NCI-H69 (cell line): ENCODE measurements around the gene TMEM150C.
"Not testable (repeated sequence)": the region's sequence is repeated elsewhere in the genome, so short reads cannot be mapped to it uniquely, and the experiment has no call there.

Source experiments
- DNase-seq: peaks from one replicate; lab custom pipeline; 2025; lab: John Stamatoyannopoulos, UW

The TMEM150C gene

DNA sequence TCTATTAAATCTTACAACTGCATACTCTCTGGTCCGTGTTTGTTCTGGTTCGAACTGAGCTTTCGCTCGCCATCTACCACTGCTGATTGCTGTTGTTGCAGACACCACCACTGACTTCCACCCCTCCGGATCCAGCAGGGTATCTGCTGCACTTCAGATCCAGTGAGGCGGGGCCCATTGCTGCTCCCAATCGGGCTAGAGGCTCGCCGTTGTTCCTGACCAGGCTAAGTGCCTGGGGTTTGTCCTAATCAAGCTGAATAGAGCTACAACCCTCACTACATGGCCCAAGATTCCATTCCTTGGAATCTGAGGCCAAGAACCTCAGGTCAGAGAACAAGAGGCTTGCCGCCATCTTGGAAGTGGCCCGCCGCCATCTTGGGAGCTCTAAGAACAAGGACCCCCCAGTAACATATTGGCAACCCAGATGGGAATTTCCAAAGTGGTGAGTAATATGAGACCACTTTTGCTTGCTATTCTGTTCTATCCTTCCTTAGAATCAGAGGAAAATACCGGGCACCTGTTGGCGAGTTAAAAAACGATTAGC is 88.1 kb downstream of the TMEM150C start:
- no peak for DNase-seq

DNA sequence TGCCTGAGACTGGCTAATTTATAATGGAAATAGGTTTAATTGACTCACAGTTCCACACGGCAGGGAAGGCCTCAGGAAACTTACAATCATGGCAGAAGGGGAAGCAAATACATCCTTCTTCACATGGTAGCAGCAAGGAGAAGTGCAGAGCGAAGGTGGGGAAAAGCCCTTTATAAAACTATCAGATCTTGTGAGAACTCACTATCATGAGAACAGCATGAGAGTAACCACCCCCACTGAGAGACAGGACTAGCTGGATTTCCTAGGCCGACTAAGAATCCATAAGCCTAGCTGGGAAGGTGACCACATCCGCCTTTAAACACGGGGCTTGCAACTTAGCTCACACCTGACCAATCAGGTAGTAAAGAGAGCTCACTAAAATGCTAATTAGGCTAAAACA is 88.7 kb downstream of the TMEM150C start:
- DNase-seq, result not testable (repeated sequence)

DNA sequence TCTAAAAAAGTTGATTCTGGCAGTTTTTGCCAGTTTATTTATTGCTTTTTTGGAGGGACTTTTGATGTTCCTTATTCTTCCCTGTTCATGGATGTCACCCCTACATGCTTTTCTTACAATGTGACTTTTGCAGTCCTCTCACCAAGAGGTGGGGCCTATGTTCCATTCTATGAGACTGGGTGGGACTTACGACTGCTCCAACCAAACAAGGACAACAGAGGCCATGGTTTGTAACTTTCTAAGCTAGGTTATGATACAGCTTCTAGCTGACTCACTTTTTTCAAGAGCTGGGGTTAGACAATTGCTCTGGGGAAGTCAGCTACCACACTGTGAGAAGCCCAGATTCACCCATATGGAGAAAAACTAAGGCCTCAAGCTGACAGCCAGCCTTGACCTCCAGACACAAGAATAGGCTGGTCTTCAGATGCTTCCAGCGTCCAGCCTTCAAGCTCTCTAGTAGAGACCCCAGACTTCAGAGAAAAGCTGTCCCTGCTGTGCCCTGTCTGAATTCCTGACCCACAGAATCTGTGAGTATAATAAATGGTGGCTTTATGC is 91.9 kb downstream of the TMEM150C start:
- DNase-seq, result peak; percentile 20

DNA sequence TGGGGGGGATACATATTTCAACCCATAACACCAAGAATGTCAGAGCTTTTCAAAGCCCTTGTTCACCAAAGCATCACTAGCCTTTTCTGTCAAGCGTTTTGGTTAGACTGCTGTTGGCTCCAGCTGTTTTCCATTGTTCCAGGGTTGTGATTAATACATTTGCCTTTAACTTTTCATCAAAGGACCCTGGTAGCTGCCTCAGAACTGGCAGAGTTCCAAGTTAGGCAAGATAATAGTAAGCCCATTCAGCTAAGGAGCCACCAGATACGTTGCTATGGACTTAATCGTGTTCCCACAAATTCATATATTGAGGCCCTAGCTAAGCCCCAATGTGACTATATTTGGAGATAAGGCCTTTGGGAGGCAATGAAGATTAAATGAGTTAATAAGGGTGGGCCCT is 94.3 kb downstream of the TMEM150C start:
- peak; percentile 66 for DNase-seq

DNA sequence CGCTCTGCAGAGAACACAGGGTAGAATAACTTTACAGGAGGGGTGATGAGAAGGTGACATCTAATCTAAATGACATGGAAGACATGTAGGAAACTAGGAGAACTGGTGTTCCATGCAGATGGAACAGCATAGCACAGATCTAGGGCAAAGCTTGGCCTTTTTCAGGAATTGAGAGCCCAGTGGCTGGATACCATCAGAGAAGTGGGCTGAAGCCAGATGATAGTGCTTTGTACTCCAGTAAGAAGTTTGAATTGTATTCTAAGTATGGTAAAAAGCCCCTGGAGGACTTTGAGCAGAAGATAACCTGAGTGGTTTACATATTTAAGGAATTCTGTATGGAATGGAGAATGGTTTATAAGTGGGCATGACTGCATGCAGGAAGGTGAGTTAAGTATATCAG is 98.6 kb downstream of the TMEM150C start:
- DNase-seq, result no peak

DNA sequence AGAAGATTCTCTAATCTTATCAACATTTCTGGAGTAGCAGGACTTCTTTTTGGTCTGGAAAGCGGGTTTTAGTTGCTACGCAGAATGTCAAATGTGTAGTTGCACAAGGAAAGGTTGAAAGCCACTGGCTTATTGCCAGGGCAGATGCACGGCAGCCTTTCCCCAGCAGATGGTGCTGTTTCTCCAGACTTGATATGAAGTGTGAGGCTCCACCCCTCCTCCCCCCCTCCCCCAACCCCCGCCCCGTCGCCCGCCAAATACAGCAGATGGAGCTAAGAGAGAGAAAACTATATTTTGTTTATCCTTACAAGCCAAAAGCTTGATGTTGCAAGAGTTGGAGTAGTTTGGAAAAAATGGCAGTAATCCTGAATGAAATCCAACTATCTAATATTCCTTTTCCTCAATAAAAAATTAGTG is 99.4 kb downstream of the TMEM150C start:
- peak; percentile 76 for DNase-seq

DNA sequence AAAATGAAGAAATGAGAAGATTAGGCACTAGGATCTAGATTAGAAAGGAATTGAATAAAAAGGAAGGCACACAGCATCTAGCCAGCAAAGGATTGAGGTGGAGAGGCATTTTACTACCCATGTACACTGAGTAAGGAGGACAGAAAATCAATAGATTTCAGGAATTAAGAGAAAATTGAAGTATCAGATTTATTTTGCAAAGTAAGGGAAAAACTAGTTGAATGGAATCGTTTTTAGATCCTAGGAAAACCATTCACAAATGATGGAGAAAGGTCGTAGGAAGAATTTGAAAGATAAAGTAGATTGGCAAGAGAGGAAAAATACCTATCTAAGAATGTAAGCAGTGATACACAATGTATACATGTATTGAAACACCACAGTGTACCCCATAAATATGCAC is 100.1 kb downstream of the TMEM150C start:
- DNase-seq, result no peak

DNA sequence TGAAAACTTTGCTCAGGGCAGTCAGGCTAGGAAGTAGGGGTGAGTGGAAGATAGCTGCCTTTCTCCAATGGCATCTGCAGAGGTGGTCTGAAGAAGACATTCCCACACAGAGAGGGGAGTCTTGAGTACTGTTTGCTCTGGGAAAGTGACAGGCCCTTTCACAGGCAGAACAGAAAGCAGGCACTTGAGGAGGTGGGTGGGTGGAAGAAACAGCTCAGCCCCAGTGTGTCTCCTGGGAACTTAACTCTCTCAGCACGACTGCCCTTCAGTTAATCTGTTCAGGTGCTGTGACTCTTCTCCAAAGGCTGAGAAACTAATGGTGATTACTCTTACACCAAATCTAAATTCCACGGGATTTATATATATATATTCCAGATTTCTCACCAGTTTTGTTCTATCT is 103.1 kb downstream of the TMEM150C start:
- DNase-seq, result no peak

DNA sequence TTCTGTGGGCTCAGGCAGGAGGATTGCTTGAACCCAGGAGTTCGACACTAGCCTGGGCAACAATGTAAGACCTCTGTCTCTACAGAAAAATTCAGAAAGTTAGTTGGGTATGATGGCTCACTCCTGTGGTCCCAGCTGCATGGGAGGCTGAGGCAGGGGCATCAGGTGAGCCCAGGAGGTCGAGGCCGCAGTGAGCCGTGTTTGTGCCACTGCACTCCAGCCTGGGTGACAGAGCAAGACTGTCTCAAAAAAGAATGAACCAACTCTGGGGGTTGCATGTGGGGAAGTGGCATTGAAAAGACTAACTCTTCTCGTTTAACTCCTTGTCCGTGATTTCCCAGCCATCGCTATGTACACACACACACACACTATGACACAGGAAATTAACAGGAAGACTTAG is 104.5 kb downstream of the TMEM150C start:
- DNase-seq, result no peak

DNA sequence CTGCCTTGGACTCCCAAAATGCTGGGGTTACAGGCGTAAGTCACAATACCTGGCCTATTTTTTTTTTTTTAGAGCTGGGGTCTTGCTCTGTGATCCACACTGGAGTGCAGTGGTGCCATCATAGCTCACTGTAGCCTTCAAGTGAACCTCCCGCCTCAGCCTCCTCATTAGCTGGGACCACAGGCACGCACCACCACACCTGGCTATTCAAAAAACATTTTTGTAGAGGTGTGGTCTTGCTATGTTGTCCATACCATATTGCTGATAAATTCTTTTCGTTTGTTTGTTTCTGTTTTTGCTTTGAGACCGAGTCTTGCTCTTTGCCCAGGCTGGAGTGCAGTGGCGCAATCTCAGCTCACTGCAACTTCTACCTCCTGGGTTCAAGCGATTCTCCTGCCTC is 109.8 kb downstream of the TMEM150C start:
- DNase-seq, result no peak

DNA sequence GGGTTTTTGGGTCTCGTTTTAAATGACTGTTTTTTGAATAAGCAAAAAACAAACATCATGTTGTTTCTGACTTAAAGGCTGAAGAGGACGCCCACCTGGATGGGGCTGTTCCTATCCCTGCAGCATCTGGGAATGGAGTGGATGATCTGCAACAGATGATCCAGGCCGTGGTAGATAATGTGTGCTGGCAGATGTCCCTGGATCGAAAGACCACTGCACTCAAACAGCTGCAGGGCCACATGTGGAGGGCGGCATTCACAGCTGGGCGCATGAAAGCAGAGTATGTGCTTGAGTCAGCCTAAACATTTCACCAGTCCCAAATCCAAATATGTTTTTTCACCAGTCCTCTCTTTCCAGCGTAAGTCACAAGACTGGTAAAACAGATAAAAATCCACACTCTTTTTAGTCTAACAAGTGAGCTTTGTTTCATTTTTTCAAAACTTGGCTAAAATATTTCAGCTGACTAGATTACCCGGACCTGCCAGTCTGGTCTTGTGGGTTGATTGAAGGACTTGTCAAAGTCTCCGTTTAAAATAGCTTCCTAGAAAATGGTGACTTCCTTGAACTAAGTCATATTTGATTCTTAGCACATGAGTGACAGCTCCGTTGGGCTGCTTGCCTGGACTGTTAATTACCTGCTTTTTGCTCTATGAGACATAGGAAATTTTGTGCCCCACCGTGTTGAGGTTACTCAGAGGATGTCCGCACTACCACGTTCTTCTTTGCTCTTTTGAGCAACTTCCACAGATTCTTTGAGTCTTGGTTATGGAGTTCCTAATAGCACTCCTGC is 110.6 kb downstream of the TMEM150C start:
- no peak for DNase-seq

DNA sequence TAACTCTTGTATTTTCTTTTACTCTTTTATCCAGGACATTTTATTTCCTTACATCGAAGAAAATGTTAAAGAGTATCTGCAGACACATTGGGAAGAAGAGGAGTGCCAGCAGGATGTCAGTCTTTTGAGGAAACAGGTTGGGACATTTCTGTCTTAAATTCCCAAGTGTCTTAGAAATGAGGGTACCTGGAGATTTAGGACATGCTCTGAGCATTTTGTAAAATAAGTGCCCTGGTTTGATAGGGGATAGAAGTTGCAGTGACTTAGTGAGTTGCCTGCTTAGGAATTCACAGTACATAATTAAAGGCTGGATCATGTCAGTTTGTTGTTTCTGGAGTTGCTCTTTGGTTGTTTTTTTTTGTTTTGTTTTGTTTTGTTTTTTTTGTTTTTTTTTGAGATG is 113.9 kb downstream of the TMEM150C start:
- DNase-seq, result no peak

DNA sequence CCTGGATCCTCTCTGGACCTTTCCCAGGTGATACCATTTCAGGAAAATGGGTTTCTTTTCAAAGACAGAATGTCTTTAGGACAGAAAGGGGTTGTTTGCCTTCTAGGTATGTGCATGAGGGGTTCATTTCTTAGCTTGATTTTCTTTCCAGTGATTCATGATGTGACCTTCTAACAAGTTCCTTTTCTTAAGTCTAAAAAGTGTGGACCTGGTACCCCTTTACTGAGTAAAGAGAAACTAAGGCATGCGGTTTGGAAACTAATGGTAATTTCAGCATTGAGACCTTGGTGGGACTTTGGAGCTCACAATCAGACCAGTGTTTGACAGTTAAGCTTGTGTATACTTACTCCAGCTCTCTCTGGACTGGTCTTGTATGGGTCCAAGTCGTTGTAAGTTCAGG is 122.7 kb downstream of the TMEM150C start:
- DNase-seq, result no peak

DNA sequence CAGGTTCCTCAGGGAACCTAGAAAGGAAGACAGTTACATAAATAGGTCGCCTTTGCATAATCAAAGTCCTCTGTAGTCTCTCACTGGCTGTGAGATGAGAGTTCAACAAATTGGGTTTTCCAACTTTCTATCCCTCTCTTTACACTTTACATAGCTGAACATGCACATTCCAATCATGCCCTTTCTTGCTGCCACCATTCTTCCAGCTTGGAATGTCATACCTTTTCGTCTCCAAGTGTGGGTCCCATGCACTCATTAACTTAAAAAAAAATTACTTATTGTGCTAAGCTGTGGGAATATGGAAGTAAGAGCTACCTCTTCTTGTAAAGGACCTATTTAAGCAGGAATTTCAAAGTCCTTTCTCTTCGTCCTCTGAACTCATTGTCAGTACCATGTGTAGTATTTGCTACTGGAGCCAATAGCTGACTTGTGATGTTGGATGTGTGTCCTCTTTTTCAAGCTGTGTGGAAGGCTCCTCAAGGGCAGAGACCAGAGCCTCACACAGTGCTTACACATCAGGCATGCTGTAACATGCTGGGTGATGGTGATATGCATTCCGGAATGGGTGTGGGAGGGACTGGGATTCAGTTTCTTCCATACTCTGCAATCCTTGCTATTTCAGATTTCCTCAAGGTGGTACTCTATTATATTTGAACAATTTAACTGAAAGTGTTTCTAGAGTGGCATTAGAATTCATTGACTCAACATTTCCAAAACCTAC is 124.3 kb downstream of the TMEM150C start:
- peak; percentile 14 for DNase-seq

DNA sequence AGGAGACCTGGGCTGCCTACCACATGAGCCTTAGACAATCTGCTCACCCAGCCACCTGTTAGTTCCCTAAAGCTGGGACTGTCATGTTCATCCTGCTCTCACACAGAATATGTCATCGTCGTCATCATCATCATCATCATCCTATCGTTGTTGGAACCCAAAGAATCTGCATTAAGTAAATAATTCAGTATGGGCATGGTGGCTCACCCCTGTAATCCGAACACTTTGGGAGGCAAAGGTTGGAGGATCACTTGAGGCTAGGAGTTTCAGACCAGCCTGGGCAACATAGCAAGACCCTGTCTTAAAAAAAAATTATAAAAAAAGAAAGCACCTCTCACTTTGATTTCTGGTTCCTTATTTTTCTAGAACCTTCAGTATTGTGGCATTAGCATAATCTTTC is 125.0 kb downstream of the TMEM150C start:
- no peak for DNase-seq

DNA sequence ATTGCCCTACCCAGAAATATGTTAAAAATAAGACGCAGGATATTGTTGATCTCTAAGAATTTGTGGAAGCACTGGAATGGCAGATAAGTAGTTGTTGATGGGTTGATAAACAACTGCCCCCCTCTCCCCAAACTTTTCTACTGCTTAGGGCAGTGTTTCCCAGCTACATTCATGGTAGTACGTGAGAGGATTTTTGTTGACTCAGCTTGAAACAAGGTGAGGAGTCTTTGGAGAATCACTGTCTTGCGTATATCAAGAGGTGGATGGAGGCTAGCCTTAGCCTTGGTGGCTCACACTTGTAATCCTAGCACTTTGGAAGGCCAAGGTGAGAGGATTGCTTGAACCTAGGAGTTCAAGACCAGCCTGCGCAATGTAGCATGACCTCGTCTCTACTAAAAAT is 125.7 kb downstream of the TMEM150C start:
- no peak for DNase-seq

DNA sequence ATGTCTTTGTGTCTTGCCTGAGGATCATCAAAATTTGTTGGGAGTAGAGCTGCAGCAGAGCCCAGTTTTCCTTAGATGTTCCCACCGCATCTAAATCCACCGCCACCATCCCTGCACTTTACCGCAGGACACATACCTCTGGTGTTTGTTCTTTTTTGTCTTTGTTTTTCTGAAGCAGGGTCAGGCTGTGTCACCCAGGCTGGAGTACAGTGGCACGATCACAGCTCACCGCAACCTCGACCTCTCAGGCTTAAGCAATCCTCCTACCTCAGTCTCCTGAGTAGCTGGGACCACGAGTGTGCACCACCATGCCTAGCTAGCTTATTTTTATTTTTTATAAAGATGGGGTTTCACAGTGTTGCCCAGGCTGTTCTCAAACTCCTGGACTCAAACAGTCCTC is 126.8 kb downstream of the TMEM150C start:
- DNase-seq, result no peak

DNA sequence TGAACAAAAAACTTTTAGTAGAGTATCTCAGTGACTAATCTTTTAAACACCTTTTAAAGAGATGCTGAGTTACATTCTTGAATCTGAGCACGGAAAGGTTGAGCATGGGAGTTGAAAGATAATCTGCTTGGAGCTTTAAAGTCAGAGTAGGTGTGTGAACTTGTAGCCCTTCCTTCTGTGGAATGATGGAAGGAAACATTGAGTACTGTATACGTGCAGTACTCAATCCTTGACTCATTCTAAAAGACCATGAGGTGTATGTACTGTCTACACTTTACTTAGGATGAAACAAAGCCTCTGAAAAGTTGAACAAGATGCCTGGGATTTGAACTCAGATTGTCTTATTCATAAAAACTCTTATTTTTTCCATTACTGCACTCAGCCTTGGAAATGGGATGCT is 128.0 kb downstream of the TMEM150C start:
- no peak for DNase-seq
